HEK293 (cell line): ENCODE measurements around the gene SERPINB5.

Source experiments
- CTCF ChIP-seq: fragments of 450-650 bp; formaldehyde crosslinking; IDR thresholded peaks from 2 replicates; pipeline ENCODE4 v1.5.1; 2016; ENCODE audit warnings: missing biosample characterization, missing genetic modification characterization
- MZF1 ChIP-seq: fragments of 450-650 bp; formaldehyde crosslinking; IDR thresholded peaks from 2 replicates; pipeline ENCODE4 v1.5.1; 2017; ENCODE audit warnings: missing biosample characterization, missing genetic modification characterization, borderline replicate concordance
- TCF7L2 ChIP-seq: IDR thresholded peaks from 2 replicates; pipeline ENCODE4 v1.6.1; 2011; ENCODE audit warnings: low read depth, mild to moderate bottlenecking, inconsistent platforms, low read length, moderate library complexity, borderline replicate concordance
- WT1 ChIP-seq: fragments of 450-650 bp; formaldehyde crosslinking; IDR thresholded peaks from 2 replicates; pipeline ENCODE4 v1.5.1; 2016; ENCODE audit warnings: missing biosample characterization, missing genetic modification characterization
- ZBTB1 ChIP-seq: fragments of 450-650 bp; formaldehyde crosslinking; IDR thresholded peaks from 2 replicates; pipeline ENCODE4 v1.5.1; 2016; ENCODE audit warnings: missing biosample characterization, missing genetic modification characterization
- ZNF362 ChIP-seq: fragments of 450-650 bp; formaldehyde crosslinking; IDR thresholded peaks from 2 replicates; pipeline ENCODE4 v1.5.1; 2016; ENCODE audit warnings: missing biosample characterization, missing genetic modification characterization
- ZSCAN23 ChIP-seq: fragments of 450-650 bp; formaldehyde crosslinking; IDR thresholded peaks from 2 replicates; pipeline ENCODE4 v1.5.1; 2016; ENCODE audit warnings: missing biosample characterization, missing genetic modification characterization

DNA sequence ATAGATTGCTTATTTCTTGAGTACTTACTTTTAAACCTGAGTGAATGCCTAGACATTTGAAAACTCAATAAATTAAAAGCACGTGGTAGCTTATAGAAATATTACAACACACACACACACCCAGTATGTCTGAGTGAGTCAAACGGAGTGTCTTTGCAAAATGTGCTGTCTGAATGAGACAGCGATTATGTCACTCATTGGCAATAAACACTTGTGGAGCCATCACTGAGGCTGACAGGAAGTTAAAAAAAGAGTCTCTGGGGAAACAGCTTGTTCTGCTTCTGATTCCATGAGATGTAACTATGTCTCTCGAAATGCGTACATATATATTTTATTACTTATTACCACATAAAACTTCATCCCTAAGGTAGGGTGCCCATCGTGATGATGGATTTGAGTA, 32.2 kb upstream of the SERPINB5 start:
- TF ChIP-seq TCF7L2 (no peak), MZF1 (no peak), WT1 (tag by site-specific recombination) (no peak), ZBTB1 (tag by site-specific recombination) (no peak), CTCF (tag by site-specific recombination) (no peak), ZSCAN23 (tag by site-specific recombination) (no peak), ZNF362 (tag by site-specific recombination) (no peak)
